ENCODE results near the gene DYSF. TPM values are rescaled to one million over a fixed set of nuclear protein-coding genes. Genes with fewer than 3 reads are reported as not detected.

The DYSF gene
- total RNA-seq, 4 donors from 2014 or later, result 4.2 to 26.6 (median 16.2) TPM

GRCh38 chr2:71551631-71551915, 98.2 kb downstream of the DYSF start:
- no peak for TF ChIP-seq CTCF (IDR thresholded peaks at IDR 0.05; ENCODE audit: low read depth)

GRCh38 chr2:71552356-71552755, 99.0 kb downstream of the DYSF start:
- TF ChIP-seq CTCF (IDR thresholded peaks at IDR 0.05; ENCODE audit: low read depth), result no peak

GRCh38 chr2:71552861-71553301, 99.5 kb downstream of the DYSF start:
- TF ChIP-seq CTCF (IDR thresholded peaks at IDR 0.05; ENCODE audit: low read depth), result no peak

GRCh38 chr2:71554028-71554705, 100.8 kb downstream of the DYSF start:
- TF ChIP-seq CTCF (IDR thresholded peaks at IDR 0.05; ENCODE audit: low read depth), result no peak

GRCh38 chr2:71554706-71555056, 101.3 kb downstream of the DYSF start:
- TF ChIP-seq CTCF (IDR thresholded peaks at IDR 0.05; ENCODE audit: low read depth), result no peak

GRCh38 chr2:71555798-71556454, 102.6 kb downstream of the DYSF start:
- TF ChIP-seq CTCF (IDR thresholded peaks at IDR 0.05; ENCODE audit: low read depth), result no peak

- TF ChIP-seq CTCF (IDR thresholded peaks at IDR 0.05; ENCODE audit: low read depth), result no peak
Measured at GRCh38 chr2:71556692-71557250, 103.4 kb downstream of the DYSF start.

All from subcutaneous adipose tissue (tissue), 4 donors.